HG03354 (cell line): ENCODE data around the gene GLDN.
"Not testable (repeated sequence)": the region's sequence is repeated elsewhere in the genome, so short reads cannot be mapped to it uniquely, and the experiment has no call there.

Experiments used
- ATAC-seq: cut with Tn5 transposase; IDR thresholded peaks from one replicate; pipeline ENCODE4 v1.9.1; 2021; ENCODE audit warnings: mild to moderate bottlenecking; ENCODE audit not compliant: unreplicated experiment, poor library complexity, severe bottlenecking

GLDN gene

GRCh38 chr15:51423040-51423439, 81.6 kb downstream of the GLDN start:
- not testable (repeated sequence) for ATAC-seq

- ATAC-seq = no peak
Measured at GRCh38 chr15:51424780-51425179, 83.3 kb downstream of the GLDN start.

GRCh38 chr15:51425517-51426040, 84.1 kb downstream of the GLDN start:
- ATAC-seq = no peak

- ATAC-seq = no peak
Measured at GRCh38 chr15:51438526-51438925, 97.1 kb downstream of the GLDN start.

- no peak for ATAC-seq
Measured at GRCh38 chr15:51443282-51443914, 101.9 kb downstream of the GLDN start.

GRCh38 chr15:51444112-51444511, 102.7 kb downstream of the GLDN start:
- ATAC-seq = no peak

- no peak for ATAC-seq
Measured at GRCh38 chr15:51444807-51445206, 103.4 kb downstream of the GLDN start.

GRCh38 chr15:51446029-51446744, 104.7 kb downstream of the GLDN start:
- ATAC-seq = not testable (repeated sequence)

GRCh38 chr15:51447855-51448621, 106.6 kb downstream of the GLDN start:
- no peak for ATAC-seq

- ATAC-seq = no peak
Measured at GRCh38 chr15:51448622-51449399, 107.4 kb downstream of the GLDN start.

GRCh38 chr15:51450001-51450400, 108.5 kb downstream of the GLDN start:
- no peak for ATAC-seq
